Glomerular visceral epithelial cell (primary cell): ENCODE measurements around the gene GTPBP6.
A peak's percentile ranks its signal among the peaks of the same experiment; 100 is the strongest.
"Not testable (repeated sequence)": the region's sequence is repeated elsewhere in the genome, so short reads cannot be mapped to it uniquely, and the experiment has no call there.

Experiments used
- DNase-seq: peaks from one replicate; pipeline ENCODE4 v3.0.0-alpha.2; 2016; ENCODE audit errors: extremely low spot score

GTPBP6 gene

DNA sequence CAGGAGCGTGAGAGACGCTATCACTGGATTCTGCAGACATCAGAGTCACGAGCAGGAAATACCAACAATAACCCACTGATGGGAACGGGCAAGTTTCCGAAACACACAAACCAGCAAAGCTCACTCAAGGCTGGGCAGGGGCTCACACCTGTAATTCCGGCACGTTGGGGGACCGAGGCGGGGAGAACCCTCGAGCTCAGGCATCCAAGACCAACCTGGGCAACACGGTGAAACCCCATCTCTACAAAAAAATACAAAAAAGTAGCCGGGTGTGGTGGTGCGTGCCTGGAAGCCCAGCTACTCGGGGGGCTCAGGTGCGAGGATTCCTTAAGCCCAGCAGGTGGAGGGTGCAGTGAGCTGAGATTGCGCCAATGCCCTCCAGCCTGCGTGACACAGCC lies 17.2 kb upstream of the GTPBP6 start:
- DNase-seq = no peak

DNA sequence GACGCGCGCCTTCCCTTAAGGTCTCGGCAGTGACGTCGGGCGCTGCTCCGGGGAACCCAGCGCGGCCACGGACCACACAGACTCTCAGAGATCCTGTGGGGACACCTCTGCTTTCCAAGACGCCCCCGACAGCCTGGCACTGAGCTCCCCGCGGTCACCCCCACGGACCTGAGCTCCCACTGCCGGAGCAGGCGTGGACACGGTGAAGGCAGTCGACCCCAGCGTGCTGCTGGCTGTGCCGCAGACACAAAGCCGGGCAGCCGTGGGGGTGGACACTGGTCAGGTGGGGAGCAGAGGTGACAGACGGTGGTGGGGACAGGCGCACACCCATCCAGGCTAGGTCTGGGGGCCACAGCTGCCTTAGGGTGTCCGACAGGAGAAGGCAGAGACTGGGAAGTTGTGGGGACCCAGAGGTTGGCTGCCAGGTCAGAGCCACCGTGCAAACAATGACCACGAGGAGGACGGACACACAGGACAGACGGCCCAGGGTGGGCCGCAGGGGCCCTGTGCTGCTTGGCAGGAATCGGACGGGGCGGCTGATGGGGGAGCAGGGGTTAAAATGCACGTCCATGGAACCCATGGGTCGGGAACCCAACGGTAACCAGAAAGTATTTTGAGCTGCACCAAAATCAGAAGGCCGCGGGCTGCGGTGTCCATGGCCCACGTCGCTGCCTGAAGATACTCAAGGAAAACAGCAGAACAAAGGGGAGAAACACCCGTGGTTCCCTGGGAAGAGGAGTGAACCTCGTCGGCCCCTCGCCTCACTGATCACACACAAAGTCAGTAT lies 16.6 kb upstream of the GTPBP6 start:
- DNase-seq = no peak

DNA sequence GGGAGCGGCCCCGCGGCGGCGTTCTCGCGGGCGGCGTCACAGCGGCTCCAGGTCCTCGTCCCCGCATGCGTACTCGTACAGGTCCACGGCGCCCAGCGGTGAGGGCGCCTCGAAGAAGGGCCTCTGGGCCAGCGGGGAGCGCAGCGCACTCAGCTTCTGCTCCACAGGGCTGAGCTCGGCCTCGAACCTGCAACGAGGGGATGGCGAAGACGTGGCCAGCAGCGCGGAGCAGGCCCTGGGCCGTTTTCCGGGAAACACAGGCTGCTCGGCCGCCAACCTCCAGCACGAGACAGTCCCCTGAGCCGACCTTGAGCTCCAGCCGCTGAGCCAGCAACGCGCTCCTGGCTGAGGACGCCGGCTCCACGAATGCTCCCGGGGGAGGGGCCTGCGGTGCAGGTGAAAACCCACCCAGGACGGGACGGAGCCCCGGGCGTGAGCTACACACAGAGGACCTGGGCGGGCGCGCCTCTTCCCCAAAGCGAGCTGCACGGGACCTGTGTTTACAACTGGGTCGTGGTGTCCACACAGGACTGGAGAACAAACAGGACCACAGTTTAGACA lies 15.8 kb upstream of the GTPBP6 start:
- no peak for DNase-seq

DNA sequence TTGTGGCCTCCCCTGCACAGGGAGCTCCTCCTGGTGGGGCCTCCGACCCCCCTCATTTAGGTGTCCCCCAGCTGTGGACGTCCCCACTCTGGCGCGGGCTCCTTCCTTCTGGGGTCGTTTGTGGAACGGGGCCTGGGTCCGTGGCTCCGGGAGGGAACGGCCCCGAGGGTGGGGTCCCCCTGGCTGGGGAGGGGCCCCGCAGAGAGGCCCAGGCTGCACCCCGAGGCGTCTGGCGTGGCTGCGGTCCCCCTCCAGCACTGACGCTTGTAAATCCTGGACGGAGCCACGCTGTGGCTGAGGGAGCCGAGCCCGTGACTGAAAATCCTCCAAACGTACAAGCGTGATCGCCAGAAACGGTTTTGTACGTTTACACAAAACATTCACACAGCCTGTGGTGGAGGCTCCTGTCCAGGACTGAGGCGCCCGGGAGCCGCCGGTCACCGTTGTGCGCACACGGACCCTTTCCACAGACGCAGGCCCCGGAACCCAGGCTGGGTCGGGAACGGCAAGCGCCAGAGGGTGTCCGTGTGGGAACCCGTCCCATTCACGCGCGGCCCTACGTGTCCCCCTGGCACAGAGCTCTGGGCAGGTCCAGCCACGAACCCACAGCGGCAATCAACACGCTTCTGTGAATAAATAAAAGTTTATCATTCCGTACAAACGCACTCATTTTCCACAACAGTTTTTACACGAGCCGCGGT lies 15.2 kb upstream of the GTPBP6 start:
- no peak for DNase-seq

DNA sequence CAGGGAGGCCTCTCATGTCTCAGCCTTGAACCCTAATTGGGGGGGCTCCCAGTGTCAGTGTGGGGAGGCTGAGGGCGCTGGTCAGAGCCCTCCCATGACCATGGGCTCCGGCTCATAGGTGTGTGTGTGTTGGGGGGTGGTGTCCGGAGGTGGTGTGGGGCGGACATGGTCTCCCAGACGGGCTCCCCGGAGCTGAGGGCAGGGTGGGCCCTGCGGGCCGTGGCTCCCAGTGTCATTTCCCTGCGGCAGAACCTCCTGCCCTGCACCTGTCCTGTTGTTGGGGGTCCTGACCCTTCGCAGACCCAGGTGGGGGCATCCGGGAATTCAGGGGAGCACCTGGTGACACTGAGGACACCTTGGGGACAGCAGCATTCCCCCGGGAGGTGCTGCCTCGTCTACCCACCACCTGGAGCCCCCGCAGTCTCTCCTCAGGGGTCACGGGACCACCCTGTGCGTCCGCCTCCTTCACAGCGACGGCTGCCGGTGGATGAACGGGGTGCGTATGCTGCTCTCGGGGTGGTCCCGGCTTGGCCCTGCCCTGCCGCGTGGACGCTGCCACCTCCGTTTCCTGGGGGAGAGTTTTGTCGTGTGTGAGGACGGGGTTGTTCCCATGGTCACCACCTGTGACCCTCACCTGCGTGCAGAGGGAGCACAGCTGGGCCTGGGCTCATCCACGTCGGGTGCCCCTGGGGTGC lies 14.5 kb upstream of the GTPBP6 start:
- no peak for DNase-seq

DNA sequence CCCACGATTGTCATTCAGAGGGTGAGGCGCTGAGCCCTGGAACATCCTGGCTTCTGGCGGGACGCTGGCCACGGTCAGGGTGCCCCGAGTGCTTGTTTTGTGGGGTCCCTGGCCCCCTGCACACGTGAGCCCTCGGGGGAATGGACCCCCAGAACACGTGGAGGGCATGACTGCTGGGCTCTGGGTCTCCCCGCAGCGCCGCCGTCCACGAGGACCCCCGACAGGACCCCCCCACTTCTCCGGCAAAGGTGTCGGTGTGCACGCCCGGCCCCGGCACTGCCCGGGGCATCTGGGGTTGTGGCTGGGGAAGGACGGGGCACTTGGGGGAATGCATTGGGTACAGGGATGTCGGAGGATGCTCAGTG lies 13.9 kb upstream of the GTPBP6 start:
- no peak for DNase-seq

DNA sequence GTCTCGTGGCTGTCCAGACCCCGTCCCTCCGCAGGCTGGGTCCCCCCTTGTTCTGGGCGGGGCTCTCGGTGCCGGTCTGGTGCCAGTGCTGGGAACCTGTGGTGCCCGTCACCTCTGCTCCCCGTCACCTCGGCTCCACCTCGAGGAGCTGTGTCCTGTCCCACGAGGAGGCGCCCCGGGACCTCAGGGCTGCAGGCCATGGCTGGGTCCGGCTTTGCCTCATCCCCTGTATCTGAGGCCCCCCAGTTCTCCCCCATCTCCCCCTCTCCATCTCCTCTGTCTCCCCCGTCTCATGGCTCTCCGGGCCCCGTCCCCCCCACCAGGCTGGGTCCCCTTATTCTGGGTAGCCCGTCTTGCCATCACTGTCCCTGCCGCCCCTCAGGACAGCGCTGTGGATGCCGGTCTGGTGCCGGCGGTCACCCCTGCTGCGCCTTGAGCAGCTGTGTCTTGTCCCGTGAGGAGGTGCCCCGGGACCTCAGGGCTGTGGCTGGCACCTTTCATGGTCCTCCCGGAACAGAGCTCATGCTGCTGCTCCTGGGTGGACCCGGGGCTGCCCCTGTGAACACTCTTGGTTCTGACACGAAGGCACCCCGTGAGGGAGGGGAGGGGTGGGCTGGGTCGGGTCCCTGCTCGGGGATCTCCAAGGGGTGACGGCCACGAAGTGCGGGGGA lies 13.4 kb upstream of the GTPBP6 start:
- no peak for DNase-seq

DNA sequence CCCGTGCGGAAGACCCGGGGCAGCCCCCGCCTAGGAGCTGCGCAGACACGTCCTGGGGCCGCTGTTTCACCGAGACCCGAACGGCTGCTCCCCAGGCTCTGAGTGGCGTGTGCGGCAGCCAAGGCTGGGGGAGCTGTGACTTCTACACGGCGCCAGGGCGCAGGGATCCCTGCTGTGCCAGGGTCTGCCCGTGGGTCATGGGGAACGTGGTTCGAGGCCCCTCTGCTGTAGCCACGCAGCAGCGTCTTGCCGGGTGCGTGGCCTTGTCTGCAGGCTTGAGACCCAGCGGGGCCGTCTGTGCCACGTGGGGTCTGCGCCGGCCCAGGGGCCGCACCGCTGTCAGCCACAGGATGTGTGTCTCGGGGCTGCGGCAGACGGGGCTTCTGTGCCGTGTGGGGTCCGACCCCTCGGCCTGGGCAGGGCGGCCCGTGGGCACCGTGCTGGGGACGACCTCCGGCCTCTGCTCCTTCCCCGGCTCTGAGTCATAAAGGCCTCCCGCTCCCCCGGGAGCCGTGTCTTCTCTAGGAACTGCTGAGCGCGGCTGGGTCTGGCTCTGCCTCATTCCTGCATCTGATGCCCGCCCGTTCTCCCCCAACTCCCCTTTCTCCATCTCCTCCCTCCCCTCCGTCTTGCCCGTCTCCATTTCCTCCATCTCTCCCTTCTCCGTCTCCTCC lies 12.7 kb upstream of the GTPBP6 start:
- DNase-seq = no peak

DNA sequence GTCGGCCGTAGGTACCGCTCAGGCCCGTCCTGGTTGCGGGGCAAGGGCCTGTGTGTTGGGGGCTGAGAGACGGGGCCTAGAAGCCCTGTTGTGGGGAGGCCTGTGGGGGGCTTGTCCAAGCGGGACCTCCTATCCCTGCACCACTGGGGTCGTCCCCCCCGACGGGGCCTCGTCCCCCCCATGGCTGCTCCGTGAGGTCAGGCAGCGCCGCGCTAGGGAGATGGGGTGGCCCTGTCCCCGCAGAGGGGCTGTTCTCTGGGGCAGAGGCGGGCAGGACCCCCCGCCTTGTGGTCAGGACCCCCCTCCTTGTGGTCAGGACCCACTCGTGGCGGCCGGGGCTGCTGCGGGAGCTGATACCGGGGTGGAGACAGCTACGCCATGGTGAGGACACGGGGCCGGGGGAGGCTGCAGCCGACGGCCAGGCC lies 12.1 kb upstream of the GTPBP6 start:
- DNase-seq = no peak

DNA sequence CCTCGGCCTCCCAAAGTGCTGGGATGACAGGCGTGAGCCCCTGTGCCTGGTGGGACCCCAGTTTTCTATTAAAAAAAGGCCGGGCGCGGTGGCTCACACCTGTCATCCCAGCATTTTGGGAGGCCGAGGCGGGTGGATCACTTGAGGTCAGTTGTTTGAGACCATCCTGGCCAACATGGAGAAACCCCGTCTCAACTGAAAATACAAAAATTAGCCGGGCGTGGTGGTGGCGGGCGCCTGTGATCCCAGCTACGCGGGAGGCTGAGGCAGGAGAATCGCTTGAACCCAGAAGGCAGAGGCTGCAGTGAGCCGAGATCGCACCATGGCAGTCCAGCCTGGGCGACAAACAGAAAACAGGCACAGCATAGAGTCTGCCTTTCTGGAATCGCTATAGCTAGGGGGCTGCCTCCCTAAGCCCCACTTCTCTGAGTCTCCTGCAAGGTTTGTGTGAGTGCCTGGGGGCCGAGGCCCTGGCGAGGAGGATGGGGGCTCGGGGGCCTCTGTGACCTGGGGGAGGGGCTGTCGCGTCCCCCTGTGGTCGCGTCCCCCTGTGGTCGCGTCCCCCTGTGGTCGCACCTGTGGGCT lies 11.6 kb upstream of the GTPBP6 start:
- DNase-seq = not testable (repeated sequence)

DNA sequence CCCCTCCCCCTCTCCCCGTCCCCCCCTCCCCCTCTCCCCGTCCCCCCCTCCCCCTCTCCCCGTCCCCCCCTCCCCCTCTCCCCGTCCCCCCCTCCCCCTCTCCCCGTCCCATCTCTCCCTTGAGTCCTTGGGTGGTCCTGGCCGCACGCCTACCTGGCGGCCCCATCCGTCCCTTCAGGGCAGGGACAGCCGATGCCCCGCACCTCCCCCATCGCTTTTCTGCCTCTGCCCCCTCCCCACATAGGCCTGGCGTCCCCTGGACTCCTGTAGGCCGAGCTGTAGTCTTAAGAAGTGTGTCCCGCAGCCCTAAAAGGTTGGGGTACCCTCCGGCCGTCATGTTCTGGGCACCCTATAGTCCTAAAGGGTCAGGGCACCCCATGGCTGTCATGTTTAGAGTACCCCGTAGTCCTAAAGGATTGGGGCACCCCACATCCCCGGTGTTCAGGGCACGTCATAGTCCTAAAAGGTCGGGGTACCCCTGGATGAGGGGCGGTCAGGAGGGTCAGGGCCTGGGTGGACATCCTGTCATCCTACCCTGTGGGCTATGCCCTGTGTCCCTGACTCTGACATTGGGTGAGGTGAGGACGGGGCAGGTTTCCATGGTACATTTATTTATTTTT lies 10.8 kb upstream of the GTPBP6 start:
- DNase-seq = no peak

DNA sequence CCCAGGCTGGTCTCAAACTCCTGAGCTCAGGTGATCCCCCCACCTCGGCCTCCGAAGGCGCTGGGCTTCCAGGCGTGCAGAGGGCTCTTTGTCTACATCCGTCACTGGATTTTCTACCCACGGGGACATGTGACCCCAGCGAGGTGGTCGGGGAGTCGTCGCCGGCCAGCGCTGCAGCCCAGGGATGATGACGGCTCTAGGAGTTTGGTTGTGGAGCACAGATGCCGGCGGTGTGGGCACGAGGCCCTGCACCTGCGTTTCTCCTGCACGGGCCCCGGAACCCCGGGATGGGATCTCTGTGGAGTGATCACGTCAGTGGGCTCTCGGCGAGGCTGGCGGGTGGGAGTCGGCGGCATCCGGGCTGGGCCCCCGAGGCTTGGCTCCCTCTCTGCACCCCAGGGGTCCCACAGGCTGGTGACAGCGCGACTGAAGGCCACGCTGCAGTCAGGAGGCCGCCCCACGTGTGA lies 9.1 kb upstream of the GTPBP6 start:
- no peak for DNase-seq

DNA sequence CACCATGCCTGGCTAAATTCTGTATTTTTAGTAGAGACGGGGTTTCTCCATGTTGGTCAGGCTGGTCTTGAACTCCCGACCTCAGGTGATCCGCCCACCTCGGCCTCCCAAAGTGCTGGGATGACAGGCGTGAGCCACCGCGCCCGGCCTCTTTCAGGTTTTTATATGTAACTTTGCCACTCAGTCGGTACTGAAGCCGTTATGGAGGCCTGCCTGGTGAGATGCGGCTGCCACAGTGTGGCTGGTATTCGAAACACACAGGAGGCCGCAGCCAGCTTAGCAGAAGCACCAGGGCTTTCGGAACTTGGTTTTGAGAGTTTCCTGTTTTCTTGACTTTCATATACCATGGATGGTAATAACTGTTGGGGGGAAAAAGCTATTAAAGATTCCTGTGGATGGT lies 6.1 kb upstream of the GTPBP6 start:
- not testable (repeated sequence) for DNase-seq

DNA sequence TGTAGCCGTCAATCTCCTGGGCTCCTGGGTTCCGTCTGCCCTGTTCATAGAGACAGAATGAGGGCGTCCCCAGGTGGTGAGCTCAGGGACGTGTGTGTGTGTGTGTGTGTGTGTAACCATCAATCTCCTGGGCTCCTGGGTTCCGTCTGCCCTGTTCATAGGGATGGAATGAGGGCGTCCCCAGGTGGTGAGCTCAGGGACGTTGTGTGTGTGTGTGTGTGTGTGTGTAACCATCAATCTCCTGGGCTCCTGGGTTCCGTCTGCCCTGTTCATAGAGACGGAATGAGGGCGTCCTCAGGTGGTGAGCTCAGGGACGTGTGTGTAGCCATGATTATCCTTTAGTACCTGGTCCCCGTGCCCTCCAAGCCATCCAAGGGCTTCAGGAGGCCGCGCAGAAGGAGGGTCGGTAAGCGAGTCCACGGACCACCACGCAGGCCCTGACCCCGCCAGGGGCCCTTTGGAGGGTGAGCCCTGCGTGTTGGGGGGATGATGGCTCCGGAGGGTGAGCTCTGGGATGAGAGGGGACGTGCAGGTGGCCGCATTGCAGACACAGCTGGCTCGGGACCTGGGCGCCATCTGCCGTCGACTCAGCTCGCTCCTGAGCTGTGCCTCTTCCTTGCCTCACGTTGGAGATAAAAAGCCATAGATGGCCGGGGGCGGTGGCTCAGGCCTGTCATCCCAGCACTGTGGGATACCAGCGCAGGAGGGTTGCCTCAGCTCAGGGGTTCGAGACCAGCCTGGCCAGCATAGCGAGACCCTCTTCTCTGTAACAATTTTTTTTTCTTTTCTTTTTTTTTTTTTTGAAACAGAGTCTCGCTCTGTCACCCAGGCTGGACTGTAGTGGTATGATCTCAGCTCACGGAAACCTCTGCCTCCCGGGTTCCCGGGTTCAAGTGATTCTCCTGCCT lies 5.4 kb upstream of the GTPBP6 start:
- DNase-seq = peak; percentile 44

DNA sequence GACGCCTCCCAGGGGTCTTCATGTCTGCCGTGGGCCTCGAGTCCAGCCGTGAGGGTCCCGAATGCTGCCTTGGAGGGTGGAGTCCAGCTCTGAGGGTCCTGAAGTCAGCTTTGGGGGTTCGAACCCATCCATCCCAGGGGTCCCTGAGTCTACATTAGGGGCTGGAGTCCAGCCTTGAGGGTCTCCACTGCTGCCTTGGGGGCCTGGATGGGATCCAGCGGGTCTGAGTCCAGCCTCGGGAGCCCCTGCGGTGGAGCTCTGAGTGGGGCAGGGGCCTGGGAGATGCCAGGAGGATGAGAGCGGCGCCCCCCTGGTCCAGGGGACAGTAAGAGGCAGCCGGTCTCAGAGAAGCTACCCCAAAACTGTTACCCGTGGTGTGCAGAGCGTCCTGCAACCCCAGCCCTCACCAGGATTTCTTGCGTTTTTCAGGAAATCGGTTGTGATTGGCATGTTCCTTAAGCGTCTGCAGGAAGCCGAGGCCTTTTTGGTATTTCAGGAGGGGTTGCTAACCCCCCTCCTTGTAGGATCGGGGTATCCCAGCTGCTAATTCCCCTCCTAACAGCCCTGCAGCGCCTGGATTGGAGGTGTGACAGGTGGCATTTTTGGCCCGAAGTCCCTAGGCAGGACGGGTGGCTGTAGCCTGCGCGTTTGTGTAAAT lies 1.7 kb upstream of the GTPBP6 start:
- no peak for DNase-seq

DNA sequence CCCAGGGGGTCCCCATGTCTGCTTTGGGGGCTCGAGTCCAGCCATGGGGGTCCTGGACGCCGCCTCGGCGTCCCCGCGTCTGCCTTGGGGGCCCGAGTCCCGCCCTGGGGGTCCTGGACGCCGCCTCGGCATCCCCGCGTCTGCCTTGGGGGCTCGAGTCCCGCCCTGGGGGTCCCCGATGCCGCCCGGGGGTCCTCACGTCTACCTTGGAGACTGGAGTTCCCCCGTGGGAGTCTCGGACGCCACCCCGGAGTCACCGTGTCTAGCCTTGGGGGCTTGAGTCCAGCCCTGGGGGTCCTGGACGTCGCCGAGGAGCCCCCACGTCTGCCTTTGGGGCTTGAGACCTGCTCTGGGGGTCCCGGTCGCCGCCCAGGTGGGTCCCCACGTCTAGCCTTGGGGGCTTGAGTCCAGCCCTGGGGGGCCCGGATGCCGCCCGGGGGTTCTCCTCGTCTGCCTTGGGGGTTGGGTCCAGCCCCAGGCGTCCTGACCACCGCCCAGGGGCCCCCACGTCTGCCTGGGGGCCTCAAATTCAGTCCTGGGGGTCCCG lies 1.1 kb upstream of the GTPBP6 start:
- no peak for DNase-seq

DNA sequence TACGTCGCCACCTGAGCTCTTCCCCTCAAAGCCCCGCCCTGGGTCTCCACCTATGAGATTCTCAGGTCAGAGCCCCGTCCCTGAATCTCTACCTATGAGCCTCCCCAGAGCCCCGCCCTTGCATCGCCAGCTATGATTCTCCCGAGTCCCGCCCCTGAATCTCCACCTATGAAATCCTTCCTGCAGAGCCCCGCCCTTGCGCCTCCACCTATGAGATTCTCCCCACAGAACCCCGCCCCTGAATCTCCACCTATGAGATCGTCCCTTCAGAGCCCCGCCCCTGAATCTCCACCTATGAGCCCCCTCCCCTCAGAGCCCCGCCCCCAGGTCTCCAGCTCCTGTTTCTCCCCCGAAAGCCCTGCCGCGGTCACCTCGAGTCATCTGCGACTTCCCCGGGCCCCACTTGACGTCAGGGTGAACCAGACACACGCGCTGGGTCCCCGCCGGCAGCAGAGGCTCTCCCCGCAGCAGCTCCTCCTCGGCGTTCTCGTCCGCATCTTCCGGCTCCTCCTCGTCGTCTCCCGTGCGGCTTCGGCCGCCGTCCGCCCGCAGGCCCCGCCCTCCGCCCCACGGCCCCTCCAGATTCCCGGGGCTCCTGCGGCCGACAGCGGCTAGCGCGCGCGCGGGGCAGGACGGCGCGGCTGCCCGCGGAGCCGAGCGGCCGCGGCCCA lies 393 bp downstream of the GTPBP6 start:
- peak; percentile 100 for DNase-seq
